ENCODE measurements around the gene SMG5.
"Not testable (repeated sequence)": the region's sequence is repeated elsewhere in the genome, so short reads cannot be mapped to it uniquely, and the experiment has no call there.

Gene SMG5

GRCh38 chr1:156282479-156283222 is at the start of gene SMG5:
Gene SMG5 (minus strand): TSS chr1:156282825. CDS start chr1:156282680, 145 bp downstream.
- DNase-seq, result peak; percentile 99

GRCh38 chr1:156323179-156323578 is 40.6 kb upstream of the SMG5 start:
- not testable (repeated sequence) for DNase-seq

DNA sequence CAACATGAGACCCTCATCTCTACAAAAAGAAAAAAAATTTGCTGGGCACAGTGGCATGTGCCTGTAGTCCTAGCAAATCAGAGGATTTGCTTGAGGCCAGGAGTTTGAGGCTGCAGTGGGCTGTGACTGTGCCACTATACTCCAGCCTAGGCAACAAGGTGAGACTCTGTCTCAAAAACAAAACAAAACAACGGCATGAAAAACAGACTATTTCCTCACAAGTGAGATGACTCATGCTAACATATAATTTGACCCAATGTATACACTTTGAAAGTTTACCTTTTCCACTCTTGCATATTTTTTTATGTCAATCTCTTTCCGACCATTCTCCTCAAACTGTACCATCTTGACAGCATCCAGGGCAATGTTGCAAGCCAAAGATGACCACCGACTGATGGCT is 37.9 kb upstream of the SMG5 start:
- DNase-seq, result no peak

GRCh38 chr1:156319664-156320063 is 37.0 kb upstream of the SMG5 start:
- peak; percentile 62 for DNase-seq

DNA sequence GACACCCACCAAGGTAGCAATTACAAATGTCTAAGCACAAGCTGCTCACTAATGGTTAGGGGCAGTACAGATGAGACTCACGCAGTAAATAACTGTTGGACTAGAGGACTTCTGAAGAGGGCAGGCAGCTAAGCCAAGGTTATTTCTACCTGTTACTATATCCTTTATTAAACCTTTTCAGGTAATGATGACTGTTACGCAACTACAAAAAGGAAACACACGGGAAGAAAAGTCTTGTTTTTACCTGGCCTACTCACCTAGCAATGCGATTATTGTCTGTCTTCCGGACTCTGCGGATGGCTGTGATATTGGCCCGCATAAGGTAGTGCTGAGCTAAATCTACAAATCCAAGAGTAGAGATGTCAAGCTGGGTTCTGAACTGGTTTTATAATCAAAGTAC is 34.3 kb upstream of the SMG5 start:
- no peak for DNase-seq

DNA sequence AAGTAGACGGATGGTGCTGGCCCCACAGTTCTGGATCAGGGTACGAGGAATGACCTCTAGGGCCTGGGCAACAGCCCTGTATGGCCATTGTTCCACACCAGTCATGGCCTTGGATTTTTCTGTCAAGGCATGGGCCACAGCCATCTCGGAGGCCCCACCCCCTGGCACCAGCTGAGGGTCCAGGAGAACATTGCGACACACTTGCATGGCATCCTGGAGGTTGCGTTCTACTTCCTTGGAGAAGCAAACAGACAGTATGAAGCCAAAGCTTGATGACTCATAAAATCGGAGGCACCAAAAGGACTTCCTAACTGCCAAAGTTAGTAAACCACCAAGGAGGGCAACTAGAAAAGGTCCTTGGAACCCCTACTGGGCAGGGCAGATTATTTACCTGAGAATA is 28.3 kb upstream of the SMG5 start:
- DNase-seq, result no peak

DNA sequence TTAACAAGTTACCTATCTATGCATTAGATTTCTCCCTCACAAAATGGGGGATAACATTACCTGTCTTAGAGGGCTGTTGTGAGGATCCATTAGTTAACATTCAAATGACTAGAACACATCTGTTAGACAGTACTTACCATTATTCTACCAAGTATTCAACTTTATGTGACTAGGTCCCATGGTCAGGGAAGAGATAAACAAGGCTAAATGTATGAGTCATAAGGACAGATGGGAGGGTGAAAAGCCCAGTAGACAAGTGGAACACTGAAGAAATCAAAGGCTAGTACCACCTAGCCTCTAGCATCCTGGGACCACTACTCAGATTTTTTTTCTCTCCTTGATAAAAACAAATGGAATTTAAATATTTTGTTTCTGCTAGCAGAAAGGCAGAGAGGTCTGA is 25.5 kb upstream of the SMG5 start:
- no peak for DNase-seq

DNA sequence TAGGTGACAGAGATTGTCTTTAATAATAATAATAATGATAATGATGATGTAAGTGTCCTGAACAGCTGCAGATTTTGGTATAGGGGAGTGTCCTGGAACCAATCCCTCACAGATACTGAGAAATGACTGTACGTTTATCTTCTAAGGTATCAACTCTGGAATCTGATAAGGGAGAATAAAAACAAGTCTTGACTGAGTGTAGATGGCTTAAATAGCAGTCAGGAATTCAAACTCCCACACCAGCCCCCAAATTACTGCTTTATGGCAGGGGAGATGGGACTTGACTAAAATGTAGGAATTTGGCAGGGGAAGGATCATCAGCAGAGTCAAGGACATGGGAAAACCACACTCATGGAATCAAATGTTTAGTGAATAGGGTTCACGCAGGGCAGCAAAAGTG is 22.6 kb upstream of the SMG5 start:
- DNase-seq, result no peak

DNA sequence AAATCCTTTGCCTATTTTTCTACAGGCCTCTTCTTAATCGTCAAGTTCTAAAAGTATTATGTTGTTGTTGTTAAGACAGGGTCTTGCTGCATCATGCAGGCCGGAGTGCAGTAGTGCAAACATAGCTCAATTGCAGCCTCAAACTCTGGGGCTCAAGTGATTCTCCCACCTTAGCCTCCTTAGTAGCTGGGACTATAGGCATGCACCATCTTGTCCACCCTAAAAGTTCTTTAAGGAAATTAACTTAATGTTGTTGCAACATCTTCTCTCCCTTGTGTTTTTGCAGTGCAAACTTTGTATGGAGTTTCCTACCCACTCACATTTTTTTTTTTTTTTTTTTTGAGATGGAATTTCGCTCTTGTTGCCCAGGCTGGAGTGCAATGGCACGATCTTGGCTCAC is 20.6 kb upstream of the SMG5 start:
- DNase-seq, result no peak

DNA sequence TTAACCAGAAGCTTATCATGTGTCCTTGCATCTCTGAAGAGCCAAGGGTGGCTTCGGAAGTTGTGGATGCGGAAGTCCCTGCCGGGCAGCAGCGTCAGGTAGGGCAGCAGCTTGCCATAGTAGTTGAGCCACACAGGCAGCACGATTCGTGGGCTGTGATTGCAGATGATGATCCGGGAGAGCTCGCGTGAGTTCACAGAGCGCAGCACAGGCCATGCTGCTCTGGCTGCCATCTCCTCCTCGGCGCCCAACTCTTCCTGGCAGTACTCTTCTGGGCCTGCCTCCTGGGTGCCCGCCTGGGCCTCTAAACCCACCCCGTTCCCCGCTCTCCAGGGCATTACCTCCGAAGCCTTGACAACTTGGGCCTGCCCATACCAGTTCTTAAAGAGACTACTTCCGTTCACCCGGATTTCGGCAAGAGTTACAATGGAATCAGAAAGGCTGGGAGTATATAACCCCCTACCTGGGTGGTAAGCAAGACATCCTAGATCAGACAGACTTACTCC is 16.3 kb upstream of the SMG5 start, which contains the start of gene VHLL:
VHLL (minus strand) TSS at position 456 of the 506 bp plus-strand sequence; CDS start at position 338, 118 bp downstream.
- DNase-seq, result no peak

DNA sequence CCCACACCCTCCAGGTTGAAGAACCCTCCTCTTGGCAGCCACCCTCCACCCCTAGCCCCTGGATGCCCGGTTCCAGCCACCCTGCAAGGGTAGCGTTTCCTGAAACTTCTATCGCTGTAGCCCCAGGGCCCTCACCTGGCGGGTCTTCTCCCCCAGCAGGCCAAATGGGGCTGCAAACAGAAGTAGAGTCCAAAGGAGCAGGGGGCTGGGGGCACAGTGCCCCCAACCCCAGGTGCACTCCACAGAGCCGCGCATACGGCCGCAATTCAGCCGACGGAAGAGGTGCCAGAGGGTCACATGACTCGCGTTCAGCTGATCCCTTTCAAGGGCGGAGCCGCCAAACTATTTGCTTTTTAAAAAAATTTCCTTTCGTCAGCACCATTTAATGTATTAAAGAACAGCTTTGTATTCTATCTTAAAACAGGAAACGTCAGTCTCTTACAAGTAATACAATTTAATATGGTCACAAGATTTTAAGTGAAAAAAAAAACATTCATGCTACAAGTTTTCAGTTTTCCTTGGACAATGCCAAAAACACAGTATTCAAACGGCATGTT is 12.8 kb upstream of the SMG5 start, which contains the start of gene GLMP:
GLMP (minus strand) TSS at position 289 of the 557 bp plus-strand sequence; CDS start at position 255, 34 bp downstream.
- peak; percentile 60 for DNase-seq

- no peak for DNase-seq
Observed at GRCh38 chr1:156293895-156294294, 11.3 kb upstream of the SMG5 start.

- no peak for DNase-seq
Observed at GRCh38 chr1:156293098-156293434, 10.4 kb upstream of the SMG5 start.

- no peak for DNase-seq
Observed at GRCh38 chr1:156291226-156292061, 8.8 kb upstream of the SMG5 start.

- no peak for DNase-seq
Observed at GRCh38 chr1:156289857-156290256, 7.2 kb upstream of the SMG5 start.

GRCh38 chr1:156286061-156286460 is 3.4 kb upstream of the SMG5 start:
- no peak for DNase-seq

DNA sequence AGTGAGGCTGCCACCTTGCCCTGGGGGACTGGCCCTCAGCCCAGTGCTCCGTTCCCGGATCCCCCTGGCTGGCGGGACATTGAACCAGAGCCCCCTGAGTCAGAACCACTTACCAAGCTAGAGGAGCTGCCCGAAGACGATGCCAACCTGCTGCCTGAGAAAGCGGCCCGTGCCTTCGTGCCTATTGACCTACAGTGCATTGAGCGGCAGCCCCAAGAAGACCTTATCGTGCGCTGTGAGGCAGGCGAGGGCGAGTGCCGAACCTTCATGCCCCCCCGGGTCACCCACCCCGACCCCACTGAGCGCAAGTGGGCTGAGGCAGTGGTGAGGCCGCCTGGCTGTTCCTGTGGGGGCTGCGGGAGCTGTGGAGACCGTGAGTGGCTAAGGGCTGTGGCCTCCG is 2.8 kb upstream of the SMG5 start:
- no peak for DNase-seq

- DNase-seq, result no peak
Observed at GRCh38 chr1:156284757-156285156, 2.1 kb upstream of the SMG5 start.

DNA sequence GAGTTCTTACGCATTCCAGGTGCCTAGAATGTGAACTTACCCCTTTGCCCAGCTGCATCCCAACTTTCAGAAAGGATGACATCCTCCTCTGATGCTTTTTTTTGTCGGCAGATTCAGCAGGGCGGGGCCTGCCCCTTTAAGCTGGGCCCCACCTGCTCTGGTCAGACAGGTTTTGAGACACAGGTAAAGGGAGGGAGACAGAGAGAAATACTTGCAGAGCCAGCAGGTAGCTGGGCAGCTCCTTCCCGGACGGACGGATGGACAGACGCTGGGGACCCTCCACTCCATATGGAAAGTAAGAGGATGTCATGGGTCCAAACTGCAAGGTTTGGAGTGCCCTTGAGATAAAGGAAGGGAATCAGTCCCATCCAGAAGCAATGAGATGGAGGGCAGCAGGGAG is 1.5 kb upstream of the SMG5 start, which contains the start of gene TMEM79:
TMEM79 (plus strand) TSS at position 214 of the 400 bp plus-strand sequence. CDS start 902 bp downstream, outside the sequence.
- DNase-seq, result no peak

- DNase-seq, result no peak
Observed at GRCh38 chr1:156283521-156283920, 896 bp upstream of the SMG5 start.

- peak; percentile 52 for DNase-seq
Observed at GRCh38 chr1:156281693-156282478, 739 bp downstream of the SMG5 start.

DNA sequence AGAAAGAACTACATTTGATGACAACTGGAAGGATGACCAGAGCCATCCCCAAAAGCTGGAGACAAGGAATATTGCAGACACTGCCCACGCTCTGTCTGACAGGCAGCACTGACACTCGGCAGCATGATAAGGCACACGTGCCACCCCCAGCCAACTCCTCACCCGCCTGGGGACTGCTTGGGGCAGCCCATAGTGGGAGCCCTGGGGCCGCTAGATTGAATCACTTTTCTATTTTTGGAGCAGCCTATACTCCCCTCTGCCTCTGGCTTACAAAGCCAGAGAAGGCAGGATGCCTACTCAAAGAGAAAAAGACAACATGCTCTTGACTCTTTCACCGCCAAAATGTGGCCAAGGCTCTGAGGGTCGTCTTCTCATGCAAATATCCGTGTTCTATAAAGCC is 1.3 kb downstream of the SMG5 start:
- DNase-seq, result peak; percentile 32

GRCh38 chr1:156279837-156280236 is 2.8 kb downstream of the SMG5 start:
- DNase-seq, result no peak
